Trophoblast cell (in vitro differentiated cells and primary cell): ENCODE measurements around the gene UBASH3B.

Experiments used
- DNase-seq, 2 donors: peaks; one replicate each; pipeline ENCODE4 v3.0.0-alpha.2; 2016
- H2AFZ ChIP-seq: 2 replicates; pipeline ENCODE4 v1.6.1; 2013; ENCODE audit warnings: low read length, moderate library complexity, mild to moderate bottlenecking; ENCODE audit not compliant: insufficient read depth, poor library complexity
- H2AK5ac ChIP-seq: 2 replicates; pipeline ENCODE4 v1.6.1; 2013; ENCODE audit warnings: mild to moderate bottlenecking, low read length
- H2BK120ac ChIP-seq: 2 replicates; pipeline ENCODE4 v1.6.1; 2013; ENCODE audit warnings: low read length, mild to moderate bottlenecking, moderate library complexity; ENCODE audit not compliant: insufficient read depth, poor library complexity
- H2BK12ac ChIP-seq: 2 replicates; pipeline ENCODE4 v1.6.1; 2013; ENCODE audit warnings: mild to moderate bottlenecking, low read length, moderate library complexity
- H2BK5ac ChIP-seq: 2 replicates; pipeline ENCODE4 v1.6.1; 2013; ENCODE audit warnings: low read length, low read depth, moderate library complexity, mild to moderate bottlenecking; ENCODE audit not compliant: poor library complexity
- H3K14ac ChIP-seq: 2 replicates; pipeline ENCODE4 v1.6.1; 2013; ENCODE audit warnings: mild to moderate bottlenecking, low read length
- H3K18ac ChIP-seq: 2 replicates; pipeline ENCODE4 v1.6.1; 2013; ENCODE audit warnings: mild to moderate bottlenecking, low read length
- H3K23ac ChIP-seq: 2 replicates; pipeline ENCODE4 v1.6.1; 2013; ENCODE audit warnings: low read length
- H3K27ac ChIP-seq: 2 replicates; pipeline ENCODE4 v1.5.1; 2013; ENCODE audit warnings: low read depth, mild to moderate bottlenecking, inconsistent platforms, low read length, moderate library complexity
- H3K27me3 ChIP-seq: 2 replicates; pipeline ENCODE4 v1.6.1; 2013; ENCODE audit warnings: inconsistent platforms, mild to moderate bottlenecking, low read length, moderate library complexity; ENCODE audit not compliant: insufficient read depth
- H3K36me3 ChIP-seq, 2 experiments: 1 replicate in 1 of 2; 2 replicates in 1 of 2; pipeline ENCODE4 v1.6.1; 2013; ENCODE audit warnings: low read length in 2 of 2, mild to moderate bottlenecking in 2 of 2, moderate library complexity in 1 of 2; ENCODE audit not compliant: insufficient read depth in 2 of 2, control insufficient read depth in 1 of 2
- H3K4ac ChIP-seq: 2 replicates; pipeline ENCODE4 v1.6.1; 2013; ENCODE audit warnings: low read depth, mild to moderate bottlenecking, low read length, moderate library complexity
- H3K4me1 ChIP-seq, 2 experiments: 1 replicate in 1 of 2; 2 replicates in 1 of 2; pipeline ENCODE4 v1.6.1; 2013; ENCODE audit warnings: low read length in 2 of 2, mild to moderate bottlenecking in 2 of 2, moderate library complexity in 1 of 2; ENCODE audit not compliant: insufficient read depth in 2 of 2, control insufficient read depth in 1 of 2
- H3K4me2 ChIP-seq: 2 replicates; pipeline ENCODE4 v1.6.1; 2013; ENCODE audit warnings: inconsistent platforms, mild to moderate bottlenecking, low read length, moderate library complexity
- H3K4me3 ChIP-seq: 2 replicates; pipeline ENCODE4 v1.5.1; 2013; ENCODE audit warnings: mild to moderate bottlenecking, low read depth, low read length, inconsistent platforms
- H3K79me1 ChIP-seq: one replicate; pipeline ENCODE4 v1.6.1; 2013; ENCODE audit warnings: low read length
- H3K79me2 ChIP-seq: 2 replicates; pipeline ENCODE4 v1.6.1; 2013; ENCODE audit warnings: low read length, mild to moderate bottlenecking; ENCODE audit not compliant: control insufficient read depth, insufficient read depth, poor library complexity
- H3K9ac ChIP-seq: 2 replicates; pipeline ENCODE4 v1.6.1; 2013; ENCODE audit warnings: mild to moderate bottlenecking, low read length
- H3K9me3 ChIP-seq: 2 replicates; pipeline ENCODE4 v1.6.1; 2013; ENCODE audit warnings: low read depth, mild to moderate bottlenecking, control low read depth, inconsistent platforms, low read length; ENCODE audit not compliant: insufficient read depth
- H4K12ac ChIP-seq: 2 replicates; pipeline ENCODE4 v1.6.1; 2013; ENCODE audit warnings: low read depth, mild to moderate bottlenecking, low read length, moderate library complexity
- H4K8ac ChIP-seq: 2 replicates; pipeline ENCODE4 v1.6.1; 2013; ENCODE audit warnings: low read depth, mild to moderate bottlenecking, low read length, moderate library complexity
- H4K91ac ChIP-seq: one replicate; pipeline ENCODE4 v1.6.1; 2013; ENCODE audit warnings: low read depth, mild to moderate bottlenecking, low read length, moderate library complexity
- WGBS: extraction: QIAGEN DNeasy Blood & Tissue Kit; methylation state at CpG from one replicate; pipeline ENCODE4 v1.1.7; 2013; ENCODE audit warnings: missing lambda C conversion rate; ENCODE audit not compliant: insufficient read length, insufficient coverage; ENCODE audit errors: extremely low coverage; 5-methylcytosine and 5-hydroxymethylcytosine counted together

The UBASH3B gene

GRCh38 chr11:122647736-122648275, 7.7 kb upstream of the UBASH3B start:
- Histone ChIP-seq H3K27ac (no peak overlapping the region), H3K79me2 (no peaks in the 10 kb centered on the region), H3K9me3 (no peaks in the 10 kb centered on the region), H3K4me3 (no peak overlapping the region), H3K23ac (no peak overlapping the region), H4K8ac (no peak overlapping the region), H3K79me1 (no peaks in the 10 kb centered on the region), H3K4me1 (peaks cover 0 to 3% of the 10 kb centered on the region in 2 experiments), H3K4ac (no peak overlapping the region), H2BK120ac (no peak overlapping the region), H3K9ac (no peak overlapping the region), H3K4me2 (no peak overlapping the region), H2AK5ac (no peak overlapping the region), H2BK5ac (no peak overlapping the region), H4K12ac (no peak overlapping the region), H2BK12ac (no peak overlapping the region), H2AFZ (no peak overlapping the region), H4K91ac (no peak overlapping the region), H3K18ac (no peak overlapping the region), H3K27me3 (no peaks in the 10 kb centered on the region), H3K36me3 (no peaks in the 10 kb centered on the region), H3K14ac (no peak overlapping the region)
- no peak for DNase-seq

GRCh38 chr11:122649116-122649515, 6.4 kb upstream of the UBASH3B start:
- Histone ChIP-seq H3K79me1 (no peaks in the 10 kb centered on the region), H4K8ac (no peak overlapping the region), H3K14ac (no peak overlapping the region), H4K91ac (no peak overlapping the region), H4K12ac (no peak overlapping the region), H3K4me1 (peaks cover 0 to 3% of the 10 kb centered on the region in 2 experiments), H3K36me3 (no peaks in the 10 kb centered on the region), H2BK5ac (no peak overlapping the region), H3K9me3 (no peaks in the 10 kb centered on the region), H2AK5ac (no peak overlapping the region), H3K23ac (no peak overlapping the region), H3K27me3 (no peaks in the 10 kb centered on the region), H2BK120ac (no peak overlapping the region), H3K27ac (no peak overlapping the region), H2AFZ (no peak overlapping the region), H3K4me2 (no peak overlapping the region), H3K79me2 (no peaks in the 10 kb centered on the region), H3K4me3 (no peak overlapping the region), H3K9ac (no peak overlapping the region), H3K18ac (no peak overlapping the region), H2BK12ac (no peak overlapping the region), H3K4ac (no peak overlapping the region)
- no peak for DNase-seq
- no CpG with 5 or more reads among the region's 3 CpGs for WGBS

- Histone ChIP-seq H3K79me1 (peaks cover 5% of the 10 kb centered on the region), H3K4ac (no peak overlapping the region), H3K23ac (no peak overlapping the region), H3K18ac (no peak overlapping the region), H2BK12ac (no peak overlapping the region), H3K4me2 (no peak overlapping the region), H3K9ac (no peak overlapping the region), H3K4me3 (no peak overlapping the region), H4K12ac (no peak overlapping the region), H3K14ac (no peak overlapping the region), H2AFZ (no peak overlapping the region), H3K36me3 (no peaks in the 10 kb centered on the region), H2BK5ac (no peak overlapping the region), H3K27me3 (no peaks in the 10 kb centered on the region), H2BK120ac (no peak overlapping the region), H3K9me3 (no peaks in the 10 kb centered on the region), H3K27ac (no peak overlapping the region), H2AK5ac (no peak overlapping the region), H4K8ac (no peak overlapping the region), H3K4me1 (peaks cover 4 to 11% of the 10 kb centered on the region in 2 experiments), H3K79me2 (peaks cover under 1% of the 10 kb centered on the region), H4K91ac (no peak overlapping the region)
- no peak for DNase-seq
- WGBS = no CpG with 5 or more reads among the region's 1 CpG
Measured at GRCh38 chr11:122650619-122651018, 4.9 kb upstream of the UBASH3B start.

- H3K23ac ChIP-seq = no peak overlapping the region
- H3K14ac ChIP-seq = no peak overlapping the region
- no peak overlapping the region for H2BK5ac ChIP-seq
- H3K27ac ChIP-seq = no peak overlapping the region
- H4K12ac ChIP-seq = no peak overlapping the region
- peaks cover 17% of the 10 kb centered on the region for H3K79me2 ChIP-seq
- DNase-seq = no peak
- no peak overlapping the region for H2AFZ ChIP-seq
- no peak overlapping the region for H4K91ac ChIP-seq
- no peak overlapping the region for H4K8ac ChIP-seq
- no peak overlapping the region for H3K9ac ChIP-seq
- H2BK12ac ChIP-seq = no peak overlapping the region
- no peaks in the 10 kb centered on the region for H3K9me3 ChIP-seq
- WGBS = no CpG with 5 or more reads among the region's 2 CpGs
- H3K18ac ChIP-seq = no peak overlapping the region
- no peak overlapping the region for H2BK120ac ChIP-seq
- H3K4me1 ChIP-seq = peaks cover 5 to 9% of the 10 kb centered on the region in 2 experiments
- H3K36me3 ChIP-seq = no peaks in the 10 kb centered on the region
- H2AK5ac ChIP-seq = no peak overlapping the region
- no peak overlapping the region for H3K4ac ChIP-seq
- no peaks in the 10 kb centered on the region for H3K27me3 ChIP-seq
- no peak overlapping the region for H3K4me3 ChIP-seq
- no peak overlapping the region for H3K4me2 ChIP-seq
- peaks cover 21% of the 10 kb centered on the region for H3K79me1 ChIP-seq
Measured at GRCh38 chr11:122652495-122652894, 3.0 kb upstream of the UBASH3B start.
